Globus pallidus (tissue), 1 donor: ENCODE data around the gene LGSN.
"Not testable (repeated sequence)": the region's sequence is repeated elsewhere in the genome, so short reads cannot be mapped to it uniquely, and the experiment has no call there.

Source experiments
- DNase-seq: peaks from one replicate; pipeline ENCODE4 v3.0.0-alpha.2; 2015; ENCODE audit warnings: low spot score

The LGSN gene

GRCh38 chr6:63236398-63236817 is 83.4 kb downstream of the LGSN start:
- no peak for DNase-seq

GRCh38 chr6:63230511-63230910 is 89.3 kb downstream of the LGSN start:
- DNase-seq, result not testable (repeated sequence)

- not testable (repeated sequence) for DNase-seq
Observed at GRCh38 chr6:63230027-63230426, 89.8 kb downstream of the LGSN start.

GRCh38 chr6:63227928-63228894 is 91.6 kb downstream of the LGSN start:
- not testable (repeated sequence) for DNase-seq

- not testable (repeated sequence) for DNase-seq
Observed at GRCh38 chr6:63225987-63226386, 93.8 kb downstream of the LGSN start.
